ENCODE measurements around the gene YIPF1. TPM values are rescaled to one million over a fixed set of nuclear protein-coding genes. Genes with fewer than 3 reads are reported as not detected.

Gene YIPF1
- total RNA-seq = 10 to 100 TPM; 20.5 to 34.5 (median 25.4) TPM
- long read RNA-seq, partial matches to known transcripts = 0 of 5 reads
- long read RNA-seq, other reads (novel, unspliced or antisense) = 4 of 5 reads

- Histone ChIP-seq H3K9me3 (no peaks in the 10 kb centered on the region), H3K27ac (peak within 1 kb of the TSS; percentile 66 to 92 (median 73)), H3K4me3 (peak within 1 kb of the TSS; percentile 68 to 99 (median 86)), H3K36me3 (peaks cover 0 to 4% (median 0%) of the 10 kb centered on the region in 4 donors), H3K4me1 (peaks cover 0 to 40% (median 13%) of the 10 kb centered on the region in 4 donors), H3K27me3 (no peaks in the 10 kb centered on the region)
- intact Hi-C loops (cut with DNase I) = loop anchor here in 1 of 2 donors (5.0 kb wide), 1 partner anchor 58 kb away; the partner anchor contains the start of genes IFT25 and LRRC42
- 4% methylated on average over 22 of the region's 62 CpGs for WGBS (ENCODE audit: insufficient coverage, low coverage, low lambda C conversion rate, missing lambda C conversion rate)
- peak; percentile 90 to 95 (median 92) for ATAC-seq
- peak; percentile 93 to 95 (median 94) for DNase-seq
- no peak for TF ChIP-seq CTCF (IDR thresholded peaks at IDR 0.05)
- TF ChIP-seq POLR2A (IDR thresholded peaks at IDR 0.05) = peak; percentile 63
Measured at GRCh38 chr1:53889304-53890298, at the start of gene YIPF1. Gene YIPF1, minus strand, starts transcription at chr1:53889797. Its CDS starts 860 bp downstream, at chr1:53888937.

GRCh38 chr1:53938136-53938830 is 48.7 kb upstream of the YIPF1 start:
- Histone ChIP-seq H3K4me1 (no peaks in the 10 kb centered on the region), H3K9me3 (no peaks in the 10 kb centered on the region), H3K4me3 (no peak overlapping the region), H3K27me3 (no peaks in the 10 kb centered on the region), H3K36me3 (no peaks in the 10 kb centered on the region), H3K27ac (no peak overlapping the region)
- intact Hi-C loops (cut with DNase I) = no loop called here
- WGBS (ENCODE audit: insufficient coverage, low coverage, low lambda C conversion rate, missing lambda C conversion rate) = 93% methylated on average over 4 of the region's 4 CpGs
- ATAC-seq (no peak), DNase-seq (no peak)
- TF ChIP-seq CTCF (IDR thresholded peaks at IDR 0.05) (no peak), POLR2A (IDR thresholded peaks at IDR 0.05) (no peak)

- Histone ChIP-seq H3K27me3 (no peaks in the 10 kb centered on the region), H3K4me1 (no peaks in the 10 kb centered on the region), H3K27ac (no peak overlapping the region), H3K36me3 (no peaks in the 10 kb centered on the region), H3K4me3 (no peak overlapping the region), H3K9me3 (no peaks in the 10 kb centered on the region)
- DNase-seq (no peak), ATAC-seq (no peak)
- TF ChIP-seq CTCF (IDR thresholded peaks at IDR 0.05) = no peak
- TF ChIP-seq POLR2A (IDR thresholded peaks at IDR 0.05) = no peak
- 100% methylated on average over 1 of the region's 1 CpG for WGBS (ENCODE audit: insufficient coverage, low coverage, low lambda C conversion rate, missing lambda C conversion rate)
- intact Hi-C loops (cut with DNase I) = no loop called here
Measured at GRCh38 chr1:53936430-53936829, 46.8 kb upstream of the YIPF1 start.

GRCh38 chr1:53934170-53934765 is 44.7 kb upstream of the YIPF1 start:
- TF ChIP-seq POLR2A (IDR thresholded peaks at IDR 0.05) = no peak
- no peak for TF ChIP-seq CTCF (IDR thresholded peaks at IDR 0.05)
- H3K36me3 ChIP-seq = no peaks in the 10 kb centered on the region
- WGBS (ENCODE audit: insufficient coverage, low coverage, low lambda C conversion rate, missing lambda C conversion rate) = 100% methylated on average over 1 of the region's 1 CpG
- H3K27me3 ChIP-seq = no peaks in the 10 kb centered on the region
- H3K9me3 ChIP-seq = no peaks in the 10 kb centered on the region
- ATAC-seq (no peak), DNase-seq (no peak)
- no peak overlapping the region for H3K27ac ChIP-seq
- intact Hi-C loops (cut with DNase I) = no loop called here
- H3K4me3 ChIP-seq = no peak overlapping the region
- no peaks in the 10 kb centered on the region for H3K4me1 ChIP-seq
